Astrocyte (in vitro differentiated cells and primary cell): Measurements from ENCODE around the gene IFT88. TPM values are rescaled to one million over a fixed set of nuclear protein-coding genes. Genes with fewer than 3 reads are reported as not detected.

ENCODE experiments used
- DNase-seq: peaks from one replicate; pipeline ENCODE4 v3.0.0-alpha.2; 2010; ENCODE audit warnings: low read depth
- FAIRE-seq: peaks from 2 replicates; lab custom pipeline; 2011; peaks lifted over from hg19 to GRCh38; lab: Jason Lieb, UNC
- H2AFZ ChIP-seq: 2 replicates; pipeline ENCODE4 v1.6.0; 2012; ENCODE audit warnings: low read depth, low read length, inconsistent platforms
- H3K27ac ChIP-seq: 2 replicates; pipeline ENCODE4 v1.5.1; 2011; ENCODE audit warnings: low read depth, low read length, inconsistent platforms
- H3K27me3 ChIP-seq: 2 replicates; pipeline ENCODE4 v1.6.0; 2011; ENCODE audit warnings: low read length, inconsistent platforms; ENCODE audit not compliant: insufficient read depth
- H3K36me3 ChIP-seq: 2 replicates; pipeline ENCODE4 v1.5.1; 2011; ENCODE audit warnings: low read length, inconsistent platforms; ENCODE audit not compliant: insufficient read depth
- H3K4me1 ChIP-seq: 2 replicates; pipeline ENCODE4 v1.5.1; 2011; ENCODE audit warnings: low read length, inconsistent platforms; ENCODE audit not compliant: insufficient read depth
- H3K4me2 ChIP-seq: 2 replicates; pipeline ENCODE4 v1.6.0; 2012; ENCODE audit warnings: low read length, inconsistent platforms
- H3K4me3 ChIP-seq: 2 replicates; pipeline ENCODE4 v1.5.1; 2011; ENCODE audit warnings: low read depth, mild to moderate bottlenecking, low read length, inconsistent platforms; ENCODE audit not compliant: insufficient read depth
- H3K79me2 ChIP-seq: 2 replicates; pipeline ENCODE4 v1.6.0; 2012; ENCODE audit warnings: mild to moderate bottlenecking, low read length, inconsistent platforms; ENCODE audit not compliant: insufficient read depth
- H3K9ac ChIP-seq: 2 replicates; pipeline ENCODE4 v1.6.0; 2012; ENCODE audit warnings: mild to moderate bottlenecking, low read length, inconsistent platforms
- H3K9me3 ChIP-seq: 2 replicates; pipeline ENCODE4 v1.5.1; 2012; ENCODE audit warnings: low read depth, mild to moderate bottlenecking, low read length, inconsistent platforms; ENCODE audit not compliant: insufficient read depth
- H4K20me1 ChIP-seq: 2 replicates; pipeline ENCODE4 v1.6.0; 2012; ENCODE audit warnings: low read length, inconsistent platforms; ENCODE audit not compliant: insufficient read depth
- H3K27ac Mint-ChIP-seq: one replicate; pipeline ENCODE4 v1.8.0; 2021; ENCODE audit warnings: mild to moderate bottlenecking, mixed read lengths; ENCODE audit not compliant: unreplicated experiment
- H3K27me3 Mint-ChIP-seq: one replicate; pipeline ENCODE4 v1.8.0; 2021; ENCODE audit warnings: low read depth, mixed read lengths; ENCODE audit not compliant: unreplicated experiment
- H3K36me3 Mint-ChIP-seq: one replicate; pipeline ENCODE4 v1.8.0; 2021; ENCODE audit warnings: low read depth, mixed read lengths; ENCODE audit not compliant: unreplicated experiment
- H3K4me1 Mint-ChIP-seq: one replicate; pipeline ENCODE4 v1.8.0; 2021; ENCODE audit warnings: low read depth, mixed read lengths; ENCODE audit not compliant: unreplicated experiment
- H3K4me3 Mint-ChIP-seq: one replicate; pipeline ENCODE4 v1.8.0; 2021; ENCODE audit warnings: mild to moderate bottlenecking, moderate library complexity, mixed read lengths; ENCODE audit not compliant: unreplicated experiment
- H3K9me3 Mint-ChIP-seq: one replicate; pipeline ENCODE4 v1.8.0; 2021; ENCODE audit warnings: mild to moderate bottlenecking, mixed read lengths; ENCODE audit not compliant: unreplicated experiment
- EZH2 ChIP-seq: IDR thresholded peaks from 2 replicates; pipeline ENCODE4 v1.6.1; 2012; ENCODE audit warnings: mild to moderate bottlenecking, low read length, inconsistent platforms; ENCODE audit not compliant: insufficient read depth
- total RNA-seq: library from RNA; stranded (reverse); gene quantifications from 2 replicates; pipeline ENCODE4 v1.2.1, GENCODE V29; 2021
- TF ChIP-seq, protein P1 (sequence below): IDR thresholded peaks from 2 replicates; pipeline ENCODE4 v1.5.1; 2011; ENCODE audit warnings: low read depth, mild to moderate bottlenecking, inconsistent platforms, low read length, moderate library complexity; ENCODE audit not compliant: insufficient read depth

IFT88 gene
- total RNA-seq, 1 donor from 2014 or later, result 7.6 TPM

DNA sequence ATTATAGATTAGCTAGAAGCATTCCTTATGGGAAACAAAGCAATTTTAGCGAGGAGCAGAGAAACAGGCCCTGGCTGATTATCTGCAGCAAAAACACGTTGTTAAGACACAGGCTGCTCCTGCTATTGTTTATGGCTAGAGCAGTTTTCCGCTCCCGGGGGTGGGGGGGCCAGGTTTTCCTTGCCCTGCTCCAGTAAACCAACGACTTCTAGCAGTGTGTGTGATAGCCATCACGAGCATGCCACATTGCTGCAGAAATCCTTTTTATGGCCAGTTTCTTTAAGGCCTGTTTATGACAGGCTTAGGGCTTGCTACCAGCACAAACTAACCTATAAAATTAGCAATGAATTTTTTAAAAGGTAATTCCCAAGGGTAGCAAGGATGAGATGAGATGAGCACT lies 118.1 kb downstream of the IFT88 start:
- Mint-ChIP-seq H3K36me3 (peaks cover 4% of the 10 kb centered on the region), H3K27me3 (no peaks in the 10 kb centered on the region), H3K4me1 (no peaks in the 10 kb centered on the region), H3K4me3 (no peak overlapping the region), H3K9me3 (no peaks in the 10 kb centered on the region), H3K27ac (no peak overlapping the region)
- FAIRE-seq (no peak), DNase-seq (no peak)
- no peaks in the 10 kb centered on the region for H3K36me3 ChIP-seq
- H3K4me3 ChIP-seq, result no peak overlapping the region
- TF ChIP-seq, protein P1, sequence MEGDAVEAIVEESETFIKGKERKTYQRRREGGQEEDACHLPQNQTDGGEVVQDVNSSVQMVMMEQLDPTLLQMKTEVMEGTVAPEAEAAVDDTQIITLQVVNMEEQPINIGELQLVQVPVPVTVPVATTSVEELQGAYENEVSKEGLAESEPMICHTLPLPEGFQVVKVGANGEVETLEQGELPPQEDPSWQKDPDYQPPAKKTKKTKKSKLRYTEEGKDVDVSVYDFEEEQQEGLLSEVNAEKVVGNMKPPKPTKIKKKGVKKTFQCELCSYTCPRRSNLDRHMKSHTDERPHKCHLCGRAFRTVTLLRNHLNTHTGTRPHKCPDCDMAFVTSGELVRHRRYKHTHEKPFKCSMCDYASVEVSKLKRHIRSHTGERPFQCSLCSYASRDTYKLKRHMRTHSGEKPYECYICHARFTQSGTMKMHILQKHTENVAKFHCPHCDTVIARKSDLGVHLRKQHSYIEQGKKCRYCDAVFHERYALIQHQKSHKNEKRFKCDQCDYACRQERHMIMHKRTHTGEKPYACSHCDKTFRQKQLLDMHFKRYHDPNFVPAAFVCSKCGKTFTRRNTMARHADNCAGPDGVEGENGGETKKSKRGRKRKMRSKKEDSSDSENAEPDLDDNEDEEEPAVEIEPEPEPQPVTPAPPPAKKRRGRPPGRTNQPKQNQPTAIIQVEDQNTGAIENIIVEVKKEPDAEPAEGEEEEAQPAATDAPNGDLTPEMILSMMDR, result no peak
- H3K79me2 ChIP-seq, result no peaks in the 10 kb centered on the region
- H3K4me2 ChIP-seq, result no peak overlapping the region
- no peaks in the 10 kb centered on the region for H3K9me3 ChIP-seq
- H4K20me1 ChIP-seq, result no peaks in the 10 kb centered on the region
- H2AFZ ChIP-seq, result no peak overlapping the region
- peaks cover 6% of the 10 kb centered on the region for H3K4me1 ChIP-seq
- H3K27ac ChIP-seq, result no peak overlapping the region
- no peak overlapping the region for H3K9ac ChIP-seq
- no peaks in the 10 kb centered on the region for H3K27me3 ChIP-seq

DNA sequence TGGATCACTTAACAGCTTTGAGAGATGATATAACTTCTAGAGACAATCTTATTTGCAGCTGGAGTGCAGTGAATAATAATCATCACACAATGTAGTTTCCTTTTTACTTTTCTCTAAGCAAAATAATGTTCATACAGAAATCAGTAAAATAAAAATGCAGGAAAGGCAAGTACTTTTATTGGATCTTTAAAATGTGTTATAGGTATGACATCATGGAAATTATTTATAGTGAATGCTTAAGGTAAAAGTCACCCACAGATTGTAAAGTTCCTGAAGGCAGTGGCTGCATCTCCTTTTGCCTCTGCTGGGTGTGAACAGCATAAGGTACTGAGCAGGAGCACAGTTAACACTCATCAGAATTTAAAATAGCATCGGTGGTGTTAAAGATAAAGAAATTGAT lies 119.2 kb downstream of the IFT88 start:
- Histone ChIP-seq H3K36me3 (no peaks in the 10 kb centered on the region), H4K20me1 (no peaks in the 10 kb centered on the region), H3K4me3 (no peak overlapping the region), H2AFZ (no peak overlapping the region), H3K4me2 (no peak overlapping the region), H3K9me3 (no peaks in the 10 kb centered on the region), H3K27ac (no peak overlapping the region), H3K27me3 (no peaks in the 10 kb centered on the region), H3K9ac (no peak overlapping the region), H3K4me1 (peaks cover 6% of the 10 kb centered on the region), H3K79me2 (no peaks in the 10 kb centered on the region)
- TF ChIP-seq EZH2, result no peak
- TF ChIP-seq, protein P1, result no peak
- Mint-ChIP-seq H3K4me1 (no peaks in the 10 kb centered on the region), H3K36me3 (peaks cover 1% of the 10 kb centered on the region), H3K27ac (no peak overlapping the region), H3K27me3 (no peaks in the 10 kb centered on the region), H3K4me3 (no peak overlapping the region), H3K9me3 (no peaks in the 10 kb centered on the region)
- DNase-seq, result no peak
- FAIRE-seq, result no peak

DNA sequence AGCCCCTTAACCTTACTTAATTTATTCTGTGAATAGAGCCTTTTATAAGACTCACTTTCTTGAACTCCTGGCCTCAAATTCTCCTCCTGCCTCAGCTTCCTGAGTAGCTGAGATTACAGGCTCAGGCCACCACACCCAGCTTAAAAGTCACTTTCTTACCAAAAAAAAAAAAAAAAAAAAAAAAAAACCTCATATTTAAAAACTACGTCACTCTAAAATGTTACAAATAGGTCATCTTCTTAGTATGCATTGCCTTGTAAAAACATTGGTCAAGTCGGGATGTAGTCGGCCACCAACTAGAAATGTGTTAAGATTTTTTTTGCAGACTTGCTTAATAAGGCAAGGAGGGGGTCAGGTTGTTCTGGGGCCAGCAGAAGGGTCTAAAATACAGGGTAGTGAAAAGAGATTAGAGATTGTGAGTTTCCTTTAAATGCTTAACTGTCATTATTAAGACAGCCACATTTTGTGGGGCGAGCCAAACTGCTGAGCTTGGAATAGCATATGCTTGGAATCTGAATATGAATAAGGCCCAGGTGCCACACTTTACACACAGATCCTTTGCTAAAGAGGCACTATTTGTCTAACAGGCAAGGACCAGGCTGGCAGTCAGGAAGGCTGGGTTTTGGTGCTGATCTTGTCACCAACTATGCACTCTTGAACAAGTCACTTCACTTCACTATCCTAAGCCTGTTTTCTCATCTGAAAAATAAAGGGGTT lies 120.1 kb downstream of the IFT88 start:
- H3K9me3 ChIP-seq, result no peaks in the 10 kb centered on the region
- peaks cover 1% of the 10 kb centered on the region for H3K36me3 Mint-ChIP-seq
- no peaks in the 10 kb centered on the region for H3K27me3 ChIP-seq
- no peak overlapping the region for H3K9ac ChIP-seq
- H3K4me1 Mint-ChIP-seq, result no peaks in the 10 kb centered on the region
- no peak overlapping the region for H3K27ac ChIP-seq
- peaks cover under 1% of the 10 kb centered on the region for H3K4me1 ChIP-seq
- H3K4me2 ChIP-seq, result no peak overlapping the region
- H3K36me3 ChIP-seq, result no peaks in the 10 kb centered on the region
- no peaks in the 10 kb centered on the region for H3K79me2 ChIP-seq
- no peak for FAIRE-seq
- H3K4me3 Mint-ChIP-seq, result no peak overlapping the region
- H4K20me1 ChIP-seq, result no peaks in the 10 kb centered on the region
- no peaks in the 10 kb centered on the region for H3K9me3 Mint-ChIP-seq
- DNase-seq, result peak; percentile 16
- no peak overlapping the region for H3K27ac Mint-ChIP-seq
- H3K27me3 Mint-ChIP-seq, result no peaks in the 10 kb centered on the region
- H3K4me3 ChIP-seq, result no peak overlapping the region
- TF ChIP-seq, protein P1, result no peak
- TF ChIP-seq EZH2, result no peak
- no peak overlapping the region for H2AFZ ChIP-seq
